ENCODE results near the gene TRUB1.

GRCh38 chr10:115018185-115018931 lies 80.4 kb downstream of the TRUB1 start:
- no peak for TF ChIP-seq ELF1 (IDR thresholded peaks at IDR 0.05)
- TF ChIP-seq EZH2phosphoT487 (IDR thresholded peaks at IDR 0.05; ENCODE audit: borderline replicate concordance, low read depth): no peak
- TF ChIP-seq POLR2AphosphoS5 (IDR thresholded peaks at IDR 0.05; ENCODE audit: low read depth, low read length): no peak
- TF ChIP-seq, protein P1, sequence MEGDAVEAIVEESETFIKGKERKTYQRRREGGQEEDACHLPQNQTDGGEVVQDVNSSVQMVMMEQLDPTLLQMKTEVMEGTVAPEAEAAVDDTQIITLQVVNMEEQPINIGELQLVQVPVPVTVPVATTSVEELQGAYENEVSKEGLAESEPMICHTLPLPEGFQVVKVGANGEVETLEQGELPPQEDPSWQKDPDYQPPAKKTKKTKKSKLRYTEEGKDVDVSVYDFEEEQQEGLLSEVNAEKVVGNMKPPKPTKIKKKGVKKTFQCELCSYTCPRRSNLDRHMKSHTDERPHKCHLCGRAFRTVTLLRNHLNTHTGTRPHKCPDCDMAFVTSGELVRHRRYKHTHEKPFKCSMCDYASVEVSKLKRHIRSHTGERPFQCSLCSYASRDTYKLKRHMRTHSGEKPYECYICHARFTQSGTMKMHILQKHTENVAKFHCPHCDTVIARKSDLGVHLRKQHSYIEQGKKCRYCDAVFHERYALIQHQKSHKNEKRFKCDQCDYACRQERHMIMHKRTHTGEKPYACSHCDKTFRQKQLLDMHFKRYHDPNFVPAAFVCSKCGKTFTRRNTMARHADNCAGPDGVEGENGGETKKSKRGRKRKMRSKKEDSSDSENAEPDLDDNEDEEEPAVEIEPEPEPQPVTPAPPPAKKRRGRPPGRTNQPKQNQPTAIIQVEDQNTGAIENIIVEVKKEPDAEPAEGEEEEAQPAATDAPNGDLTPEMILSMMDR (IDR thresholded peaks at IDR 0.05): no peak

Data from SK-N-SH (cell line).